Activated T-cell treated with anti-CD3 and anti-CD28 coated beads for 24 hours (primary cell): ENCODE measurements around the gene IRF3.

Experiments
- DNase-seq: peaks from one replicate; pipeline ENCODE4 v3.0.0-alpha.2; 2020; ENCODE audit warnings: low read depth

The IRF3 gene

GRCh38 chr19:49616945-49617344 lies 48.7 kb downstream of the IRF3 start:
- DNase-seq = no peak

GRCh38 chr19:49616532-49616931 lies 49.1 kb downstream of the IRF3 start:
- DNase-seq = no peak

- DNase-seq = no peak
Measured at GRCh38 chr19:49615861-49616260, 49.8 kb downstream of the IRF3 start.

- DNase-seq = no peak
Measured at GRCh38 chr19:49614096-49614833, 51.4 kb downstream of the IRF3 start.

GRCh38 chr19:49613374-49613773 lies 52.3 kb downstream of the IRF3 start:
- no peak for DNase-seq
